Neural progenitor cell (in vitro differentiated cells): ENCODE data around the gene PPM1L.

Experiments used
- EZH2 ChIP-seq: fragments of 200-600 bp; sonication (generic); IDR thresholded peaks from 2 replicates; pipeline ENCODE4 v1.6.1; 2017; ENCODE audit warnings: antibody characterized with exemption, mild to moderate bottlenecking, moderate library complexity
- EZH2phosphoT487 ChIP-seq: fragments of 200-600 bp; sonication (generic); IDR thresholded peaks from 2 replicates; pipeline ENCODE4 v1.6.1; 2017; ENCODE audit warnings: antibody characterized with exemption
- TF ChIP-seq, protein P1 (sequence below): fragments of 200-600 bp; sonication (generic); IDR thresholded peaks from 2 replicates; pipeline ENCODE4 v1.5.1; 2017; ENCODE audit warnings: antibody characterized with exemption, mild to moderate bottlenecking

DNA sequence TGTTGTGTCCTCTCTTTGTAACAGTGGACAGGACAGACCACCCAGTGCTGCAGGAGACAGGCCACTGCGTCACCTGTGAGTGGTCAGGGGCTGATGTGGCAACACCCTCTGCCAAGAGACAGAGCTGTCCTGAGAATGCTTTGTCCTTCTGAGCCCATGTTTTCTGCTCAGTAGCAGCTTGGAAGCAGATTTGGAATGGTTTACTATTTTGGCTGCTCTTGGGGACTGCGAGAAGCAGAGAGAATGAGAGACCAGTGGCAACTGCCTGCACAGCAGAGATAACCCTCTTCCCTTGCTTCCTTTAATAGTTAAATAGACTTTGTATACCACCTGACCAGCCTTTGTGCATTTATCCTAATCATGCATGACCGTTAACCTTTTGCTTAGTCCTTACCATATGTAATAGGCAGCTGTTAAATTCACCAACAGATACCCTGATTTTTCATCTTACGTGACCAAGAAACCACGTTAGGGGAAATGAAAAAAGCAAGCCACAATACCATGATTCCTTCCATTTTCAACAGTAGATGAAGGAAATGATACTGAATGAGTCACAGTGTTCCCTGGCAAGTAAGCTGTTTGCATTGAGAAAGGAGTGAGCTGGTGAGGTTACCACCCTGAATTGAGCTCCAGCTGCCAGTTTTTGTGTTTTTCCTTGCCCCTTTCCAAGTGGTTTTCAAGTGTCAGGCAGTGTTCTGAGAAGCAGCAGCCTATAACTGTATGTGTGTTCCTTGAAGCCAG lies 313.6 kb downstream of the PPM1L start:
- TF ChIP-seq, protein P1, sequence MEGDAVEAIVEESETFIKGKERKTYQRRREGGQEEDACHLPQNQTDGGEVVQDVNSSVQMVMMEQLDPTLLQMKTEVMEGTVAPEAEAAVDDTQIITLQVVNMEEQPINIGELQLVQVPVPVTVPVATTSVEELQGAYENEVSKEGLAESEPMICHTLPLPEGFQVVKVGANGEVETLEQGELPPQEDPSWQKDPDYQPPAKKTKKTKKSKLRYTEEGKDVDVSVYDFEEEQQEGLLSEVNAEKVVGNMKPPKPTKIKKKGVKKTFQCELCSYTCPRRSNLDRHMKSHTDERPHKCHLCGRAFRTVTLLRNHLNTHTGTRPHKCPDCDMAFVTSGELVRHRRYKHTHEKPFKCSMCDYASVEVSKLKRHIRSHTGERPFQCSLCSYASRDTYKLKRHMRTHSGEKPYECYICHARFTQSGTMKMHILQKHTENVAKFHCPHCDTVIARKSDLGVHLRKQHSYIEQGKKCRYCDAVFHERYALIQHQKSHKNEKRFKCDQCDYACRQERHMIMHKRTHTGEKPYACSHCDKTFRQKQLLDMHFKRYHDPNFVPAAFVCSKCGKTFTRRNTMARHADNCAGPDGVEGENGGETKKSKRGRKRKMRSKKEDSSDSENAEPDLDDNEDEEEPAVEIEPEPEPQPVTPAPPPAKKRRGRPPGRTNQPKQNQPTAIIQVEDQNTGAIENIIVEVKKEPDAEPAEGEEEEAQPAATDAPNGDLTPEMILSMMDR: no peak
- TF ChIP-seq EZH2 (no peak), EZH2phosphoT487 (no peak)
